Measurements from ENCODE around the gene GPC1.

The GPC1 gene

DNA sequence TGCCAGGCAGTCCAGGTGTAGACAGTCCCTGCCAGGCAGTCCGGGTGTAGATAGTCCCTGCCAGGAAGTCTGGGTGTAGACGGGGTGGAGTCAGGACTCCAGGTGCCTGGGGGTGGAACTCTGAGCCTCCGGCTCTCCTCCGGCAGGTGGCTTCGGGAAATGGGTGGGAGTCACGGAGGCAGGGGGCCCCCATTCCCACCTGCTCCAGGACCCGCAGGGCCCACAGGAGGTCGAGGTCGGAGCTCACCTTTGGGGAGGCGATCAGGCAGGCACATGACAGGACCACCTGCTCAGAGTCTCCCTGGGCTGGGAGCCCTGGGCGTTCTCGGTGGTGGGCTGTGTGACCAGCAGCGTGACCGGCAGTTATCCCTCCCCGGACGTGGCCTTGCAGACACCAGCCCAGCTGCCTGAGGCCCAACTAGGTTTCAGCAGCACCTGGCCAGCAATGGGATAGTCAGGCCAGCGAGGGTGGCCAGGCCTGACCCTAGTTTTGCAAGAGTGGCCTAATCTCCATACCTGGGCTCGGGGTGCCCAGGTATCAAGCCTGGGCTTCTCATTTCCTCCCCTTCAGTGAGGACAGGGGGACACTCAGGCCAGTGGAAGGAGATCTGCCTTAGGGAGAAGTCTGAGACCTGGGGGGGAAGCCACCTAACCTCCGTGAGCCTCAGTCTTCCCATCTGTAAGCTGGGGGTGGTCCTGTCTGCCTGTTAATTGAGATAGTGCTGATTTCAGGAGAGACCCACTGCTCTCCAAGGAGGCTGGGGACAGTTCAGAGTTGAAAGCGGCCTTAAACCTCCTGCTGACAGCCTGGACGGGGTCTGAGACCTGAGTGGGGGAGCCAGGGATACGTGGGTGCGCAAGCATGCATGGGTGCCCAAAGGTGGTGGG lies 13.2 kb downstream of the GPC1 start:
- TF ChIP-seq, protein P1, sequence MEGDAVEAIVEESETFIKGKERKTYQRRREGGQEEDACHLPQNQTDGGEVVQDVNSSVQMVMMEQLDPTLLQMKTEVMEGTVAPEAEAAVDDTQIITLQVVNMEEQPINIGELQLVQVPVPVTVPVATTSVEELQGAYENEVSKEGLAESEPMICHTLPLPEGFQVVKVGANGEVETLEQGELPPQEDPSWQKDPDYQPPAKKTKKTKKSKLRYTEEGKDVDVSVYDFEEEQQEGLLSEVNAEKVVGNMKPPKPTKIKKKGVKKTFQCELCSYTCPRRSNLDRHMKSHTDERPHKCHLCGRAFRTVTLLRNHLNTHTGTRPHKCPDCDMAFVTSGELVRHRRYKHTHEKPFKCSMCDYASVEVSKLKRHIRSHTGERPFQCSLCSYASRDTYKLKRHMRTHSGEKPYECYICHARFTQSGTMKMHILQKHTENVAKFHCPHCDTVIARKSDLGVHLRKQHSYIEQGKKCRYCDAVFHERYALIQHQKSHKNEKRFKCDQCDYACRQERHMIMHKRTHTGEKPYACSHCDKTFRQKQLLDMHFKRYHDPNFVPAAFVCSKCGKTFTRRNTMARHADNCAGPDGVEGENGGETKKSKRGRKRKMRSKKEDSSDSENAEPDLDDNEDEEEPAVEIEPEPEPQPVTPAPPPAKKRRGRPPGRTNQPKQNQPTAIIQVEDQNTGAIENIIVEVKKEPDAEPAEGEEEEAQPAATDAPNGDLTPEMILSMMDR (conservative IDR thresholded peaks at IDR 0.05; ENCODE audit: control insufficient read depth, insufficient read depth, low read depth, low read length): no peak
- H3K4me3 ChIP-seq (ENCODE audit: control insufficient read depth, low read depth, low read length): no peak overlapping the region
- DNase-seq (ENCODE audit: low read depth): no peak

DNA sequence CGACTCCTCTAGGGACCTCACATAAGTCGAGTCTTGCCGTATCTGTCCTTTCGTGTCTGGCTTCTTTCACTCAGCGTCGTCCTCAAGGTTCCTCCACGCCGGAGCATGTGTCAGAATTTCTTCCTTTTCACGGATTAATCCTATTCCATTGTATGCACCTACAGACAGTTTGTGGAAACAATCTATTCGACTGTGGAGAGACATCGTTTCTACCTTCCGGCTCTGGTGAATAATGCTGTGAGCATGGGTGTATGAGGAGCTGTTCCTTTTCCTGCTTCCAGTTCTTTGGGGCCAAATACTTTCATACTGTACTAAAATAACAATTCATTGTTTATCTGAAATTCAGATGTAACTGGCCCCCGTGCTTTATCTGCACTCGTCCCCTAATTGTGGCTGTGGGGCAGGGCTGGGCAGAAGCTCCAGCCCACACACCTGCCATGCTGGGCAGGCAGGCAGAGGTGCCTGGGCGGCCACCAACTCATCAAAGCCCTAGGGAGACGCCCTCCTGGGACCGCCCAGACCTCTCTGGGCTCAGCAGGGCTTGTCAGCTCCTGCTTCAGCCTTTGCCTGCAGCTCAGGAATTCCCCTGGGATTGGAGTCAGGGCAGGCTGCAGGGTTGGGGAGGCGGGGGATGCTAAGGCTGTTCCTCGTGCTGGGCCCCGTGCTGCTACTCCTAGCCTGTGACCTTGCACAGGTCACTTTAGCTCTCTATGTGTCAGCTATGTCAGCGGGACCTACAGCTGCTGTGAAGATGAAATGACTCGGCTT lies 14.5 kb downstream of the GPC1 start:
- DNase-seq (ENCODE audit: low read depth): no peak
- H3K4me3 ChIP-seq (ENCODE audit: control insufficient read depth, low read depth, low read length): no peak overlapping the region
- TF ChIP-seq, protein P1 (conservative IDR thresholded peaks at IDR 0.05; ENCODE audit: control insufficient read depth, insufficient read depth, low read depth, low read length): no peak

DNA sequence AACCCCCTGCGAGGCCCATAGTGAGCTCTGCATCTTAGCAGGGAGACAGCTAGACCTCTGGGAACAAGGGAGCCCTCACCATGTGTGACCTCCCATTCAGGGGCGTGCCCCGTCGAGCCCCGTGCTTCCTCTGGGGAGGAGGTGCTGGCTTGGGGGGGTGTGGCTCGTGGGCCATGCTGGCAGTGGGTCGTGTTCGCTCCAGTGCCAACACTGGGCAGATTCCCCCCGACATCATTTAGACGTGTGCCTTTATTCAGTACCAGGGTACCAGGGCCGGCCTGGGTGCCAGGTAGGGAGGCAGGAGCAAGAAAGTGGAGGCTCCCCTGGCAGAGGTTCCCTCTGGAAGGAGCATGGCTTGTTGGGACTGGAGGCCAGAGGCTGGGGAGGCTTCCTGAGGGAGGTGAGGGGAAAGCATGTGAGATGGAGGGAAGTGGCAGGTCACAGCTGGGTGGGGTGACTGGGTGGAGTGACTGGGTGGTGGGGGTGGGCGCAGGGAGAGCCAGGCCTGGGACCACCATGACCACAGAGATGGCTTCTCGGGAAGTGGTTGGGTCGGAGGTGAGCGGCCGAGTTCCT lies 15.2 kb downstream of the GPC1 start:
- DNase-seq (ENCODE audit: low read depth): no peak
- no peak overlapping the region for H3K4me3 ChIP-seq (ENCODE audit: control insufficient read depth, low read depth, low read length)
- TF ChIP-seq, protein P1 (conservative IDR thresholded peaks at IDR 0.05; ENCODE audit: control insufficient read depth, insufficient read depth, low read depth, low read length): no peak

DNA sequence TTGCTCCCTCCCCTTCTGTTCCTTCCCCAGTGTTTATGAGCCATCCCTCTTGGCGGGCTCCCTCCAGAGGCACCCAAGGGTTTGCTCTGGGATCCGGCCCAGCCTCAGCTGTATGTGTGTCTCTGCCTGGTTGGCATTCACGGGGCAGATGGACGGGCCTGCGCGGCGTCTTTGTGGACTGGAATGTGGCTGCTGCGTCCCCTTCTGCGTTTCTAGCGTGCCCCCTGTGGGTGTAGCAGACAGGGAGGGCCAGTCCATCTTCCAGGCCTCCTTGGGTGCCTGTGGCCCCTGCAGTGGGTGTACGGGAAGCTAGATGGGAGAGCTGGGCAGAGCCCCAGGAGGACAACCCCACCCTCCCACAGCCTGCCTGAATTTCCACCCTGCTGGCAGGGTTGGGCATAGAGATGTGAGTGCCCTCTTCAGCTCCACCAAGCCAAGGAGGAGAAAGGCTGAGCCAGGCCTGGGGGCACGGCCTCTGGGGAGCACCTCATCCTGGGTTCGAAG lies 15.7 kb downstream of the GPC1 start:
- TF ChIP-seq, protein P1 (conservative IDR thresholded peaks at IDR 0.05; ENCODE audit: control insufficient read depth, insufficient read depth, low read depth, low read length): no peak
- no peak overlapping the region for H3K4me3 ChIP-seq (ENCODE audit: control insufficient read depth, low read depth, low read length)
- DNase-seq (ENCODE audit: low read depth): no peak

DNA sequence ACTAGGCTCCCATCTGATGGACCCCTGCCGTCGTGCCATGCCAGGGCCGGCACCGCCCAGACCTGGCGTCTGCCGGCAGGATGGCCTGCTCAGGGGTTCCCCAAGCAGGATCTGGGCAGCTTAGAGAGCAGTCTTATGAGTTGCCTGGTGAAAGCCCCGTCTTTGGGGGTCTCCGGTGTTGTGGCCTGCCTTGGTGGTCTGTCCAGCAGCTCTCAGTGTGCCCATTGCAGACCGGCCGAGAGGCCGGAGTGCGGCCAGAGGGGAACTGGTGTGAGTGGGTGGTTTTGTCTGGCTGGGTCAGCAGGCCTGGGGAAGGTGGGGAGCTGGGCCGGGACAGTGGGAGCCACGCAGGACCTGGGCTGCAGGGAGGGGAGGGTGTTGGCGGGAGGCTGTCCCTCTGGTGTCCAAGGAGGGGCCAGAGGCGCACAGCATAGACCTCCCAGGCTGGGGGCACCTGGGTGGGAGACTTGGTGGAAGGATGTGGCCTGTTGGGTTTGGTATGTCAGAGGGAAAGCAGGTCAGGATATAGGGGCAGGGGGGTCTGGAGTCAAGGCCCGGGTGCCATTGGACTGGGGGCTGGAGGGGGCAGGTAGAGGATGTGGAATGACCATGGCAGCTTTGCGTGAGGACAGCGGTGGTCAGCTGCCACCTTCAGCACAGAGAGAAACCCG lies 16.5 kb downstream of the GPC1 start:
- H3K4me3 ChIP-seq (ENCODE audit: control insufficient read depth, low read depth, low read length): peak overlapping the region; percentile 32
- TF ChIP-seq, protein P1 (conservative IDR thresholded peaks at IDR 0.05; ENCODE audit: control insufficient read depth, insufficient read depth, low read depth, low read length): no peak

More for the DNA sequence above, 16.5 kb downstream of the GPC1 start:
- DNase-seq (ENCODE audit: low read depth): no peak
